ENCODE results near the gene TAX1BP1. TPM values are rescaled to one million over a fixed set of nuclear protein-coding genes. Genes with fewer than 3 reads are reported as not detected.

TAX1BP1 gene
- polyA plus RNA-seq, 1 donor from 2014 or later, result 90.2 TPM

- Mint-ChIP-seq H3K4me3 (no peak overlapping the region), H3K4me1 (peaks cover 8 to 25% (median 18%) of the 10 kb centered on the region in 3 donors), H3K27me3 (no peaks in the 10 kb centered on the region), H3K36me3 (peaks cover 2% of the 10 kb centered on the region), H3K9me3 (no peaks in the 10 kb centered on the region), H3K27ac (no peak overlapping the region)
Measured at GRCh38 chr7:27750316-27750715, 10.4 kb downstream of the TAX1BP1 start.

- H3K4me3 Mint-ChIP-seq, result no peak overlapping the region
- H3K4me1 Mint-ChIP-seq, result peaks cover 8 to 21% (median 13%) of the 10 kb centered on the region in 3 donors
- no peaks in the 10 kb centered on the region for H3K27me3 Mint-ChIP-seq
- no peak overlapping the region for H3K27ac Mint-ChIP-seq
- no peaks in the 10 kb centered on the region for H3K9me3 Mint-ChIP-seq
- H3K36me3 Mint-ChIP-seq, result peaks cover 2% of the 10 kb centered on the region
Measured at GRCh38 chr7:27751888-27752660, 12.1 kb downstream of the TAX1BP1 start.

DNA sequence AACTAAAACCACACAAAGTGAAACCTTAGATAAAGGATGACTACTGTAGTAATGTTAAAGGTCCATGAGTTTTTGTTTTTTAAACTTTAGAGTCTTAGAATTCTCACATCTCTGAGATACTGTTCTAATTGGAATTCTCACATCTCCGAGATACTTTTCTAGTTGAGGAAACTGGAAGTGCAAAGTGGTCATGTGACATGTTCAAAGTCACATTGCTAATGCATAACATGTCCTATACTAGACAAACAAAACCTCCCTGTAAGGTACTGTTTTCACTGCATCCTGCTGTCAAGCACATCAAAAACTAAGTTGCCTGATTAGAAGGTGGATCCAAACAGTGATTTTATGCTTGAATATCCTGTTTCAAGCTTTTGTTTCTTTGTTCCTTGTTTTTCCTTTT lies 13.9 kb downstream of the TAX1BP1 start:
- H3K4me1 Mint-ChIP-seq, result peaks cover 4 to 15% (median 9%) of the 10 kb centered on the region in 3 donors
- no peaks in the 10 kb centered on the region for H3K9me3 Mint-ChIP-seq
- no peak overlapping the region for H3K27ac Mint-ChIP-seq
- peaks cover 4% of the 10 kb centered on the region for H3K36me3 Mint-ChIP-seq
- H3K27me3 Mint-ChIP-seq, result no peaks in the 10 kb centered on the region
- no peak overlapping the region for H3K4me3 Mint-ChIP-seq

DNA sequence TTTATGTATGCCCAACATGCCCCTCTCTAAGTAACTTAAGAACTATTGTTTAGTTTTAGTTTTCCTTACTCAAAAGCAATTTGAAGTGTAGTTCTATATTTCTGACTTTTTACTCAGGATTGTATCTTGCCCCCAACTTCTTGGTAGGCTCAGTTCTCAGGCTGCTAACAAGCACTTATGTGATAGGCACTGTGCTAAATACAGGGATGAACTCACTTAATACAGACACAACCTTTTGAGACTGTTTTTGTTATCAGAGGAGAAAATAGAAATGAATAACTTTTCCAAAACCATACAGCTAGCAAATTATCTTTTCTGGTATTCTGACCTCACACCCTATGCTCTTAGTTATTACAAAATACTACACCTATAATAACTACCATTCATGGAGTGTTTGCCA lies 16.3 kb downstream of the TAX1BP1 start:
- peaks cover 0 to 1% (median 0%) of the 10 kb centered on the region in 3 donors for H3K9me3 Mint-ChIP-seq
- H3K27ac Mint-ChIP-seq, result no peak overlapping the region
- H3K36me3 Mint-ChIP-seq, result peaks cover 7% of the 10 kb centered on the region
- H3K27me3 Mint-ChIP-seq, result no peaks in the 10 kb centered on the region
- H3K4me3 Mint-ChIP-seq, result no peak overlapping the region
- peaks cover 4 to 17% (median 9%) of the 10 kb centered on the region in 3 donors for H3K4me1 Mint-ChIP-seq

DNA sequence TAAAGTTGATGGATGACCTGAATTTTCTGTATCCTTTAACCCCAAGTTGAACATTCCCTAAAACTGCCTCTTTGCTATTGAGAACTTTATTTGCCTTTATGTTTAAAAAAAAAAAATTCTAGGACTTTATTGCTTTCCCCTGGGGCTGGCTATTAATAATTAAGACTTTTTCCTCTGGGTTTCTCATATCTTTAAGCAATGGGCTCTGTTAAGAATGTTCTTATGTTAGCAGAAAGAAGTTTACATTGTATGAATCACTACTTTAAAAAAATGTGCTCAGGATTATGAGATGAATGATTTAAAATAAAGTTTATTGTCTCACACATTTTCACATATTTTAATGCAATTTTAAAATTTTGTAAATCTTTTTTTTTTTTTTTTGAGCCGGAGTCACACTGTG lies 19.5 kb downstream of the TAX1BP1 start:
- peaks cover 0 to 5% (median 0%) of the 10 kb centered on the region in 3 donors for H3K9me3 Mint-ChIP-seq
- H3K36me3 Mint-ChIP-seq, result peaks cover 13% of the 10 kb centered on the region
- no peak overlapping the region for H3K27ac Mint-ChIP-seq
- no peaks in the 10 kb centered on the region for H3K27me3 Mint-ChIP-seq
- H3K4me3 Mint-ChIP-seq, result no peak overlapping the region
- peaks cover 3 to 10% (median 9%) of the 10 kb centered on the region in 3 donors for H3K4me1 Mint-ChIP-seq

DNA sequence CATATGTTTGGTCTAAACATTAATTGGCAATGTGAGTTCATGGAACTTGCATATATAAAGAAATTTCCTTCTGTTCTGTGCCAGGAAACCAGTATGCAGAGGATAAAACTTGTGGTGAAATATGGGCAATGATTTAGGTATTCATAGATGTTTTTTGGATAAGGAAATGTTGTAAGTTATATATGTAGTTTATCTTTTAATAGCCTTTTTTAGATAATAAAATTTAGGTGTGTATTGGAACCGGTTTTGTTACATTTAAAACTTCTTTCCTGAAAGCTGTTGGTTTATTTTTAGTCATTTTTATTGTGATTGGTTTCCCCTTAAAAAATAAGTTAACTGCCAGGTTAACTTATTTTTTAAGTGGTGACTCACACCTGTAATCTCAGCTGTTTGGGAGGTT lies 22.1 kb downstream of the TAX1BP1 start:
- Mint-ChIP-seq H3K4me3 (no peak overlapping the region), H3K4me1 (peaks cover 3 to 12% (median 4%) of the 10 kb centered on the region in 3 donors), H3K9me3 (peaks cover 0 to 5% (median 0%) of the 10 kb centered on the region in 3 donors), H3K27ac (no peak overlapping the region), H3K27me3 (no peaks in the 10 kb centered on the region), H3K36me3 (peaks cover 11% of the 10 kb centered on the region)

DNA sequence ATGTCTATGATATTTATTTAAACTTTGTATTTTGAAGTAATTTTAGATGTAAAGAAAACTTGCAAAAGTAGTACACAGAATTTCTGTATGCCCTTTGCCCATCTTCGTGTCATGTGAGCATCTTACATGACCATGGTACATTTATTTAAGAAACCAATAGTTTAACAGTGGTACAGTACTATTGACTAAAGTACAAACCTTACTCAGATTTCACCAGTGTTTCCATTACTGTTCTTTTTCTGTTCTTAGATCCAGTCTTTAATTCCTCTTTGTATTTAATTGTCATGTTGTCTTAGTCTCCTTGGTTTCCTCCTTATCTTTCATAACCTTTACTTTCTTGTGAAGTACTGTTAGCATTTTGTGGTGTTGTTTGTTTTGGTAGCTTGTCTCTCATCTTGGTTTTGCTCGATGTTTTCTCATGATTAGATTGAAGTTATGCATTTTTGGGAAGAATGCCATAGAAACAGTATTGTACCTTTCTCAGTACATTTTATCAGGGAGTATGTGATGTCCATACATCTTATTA lies 24.1 kb downstream of the TAX1BP1 start:
- H3K27ac Mint-ChIP-seq, result peak overlapping the region in 1 of 3 donors; percentile 9
- no peaks in the 10 kb centered on the region for H3K27me3 Mint-ChIP-seq
- H3K4me3 Mint-ChIP-seq, result no peak overlapping the region
- H3K9me3 Mint-ChIP-seq, result peaks cover 0 to 5% (median 0%) of the 10 kb centered on the region in 3 donors
- H3K36me3 Mint-ChIP-seq, result peaks cover 9% of the 10 kb centered on the region
- H3K4me1 Mint-ChIP-seq, result peaks cover 2 to 10% (median 4%) of the 10 kb centered on the region in 3 donors

DNA sequence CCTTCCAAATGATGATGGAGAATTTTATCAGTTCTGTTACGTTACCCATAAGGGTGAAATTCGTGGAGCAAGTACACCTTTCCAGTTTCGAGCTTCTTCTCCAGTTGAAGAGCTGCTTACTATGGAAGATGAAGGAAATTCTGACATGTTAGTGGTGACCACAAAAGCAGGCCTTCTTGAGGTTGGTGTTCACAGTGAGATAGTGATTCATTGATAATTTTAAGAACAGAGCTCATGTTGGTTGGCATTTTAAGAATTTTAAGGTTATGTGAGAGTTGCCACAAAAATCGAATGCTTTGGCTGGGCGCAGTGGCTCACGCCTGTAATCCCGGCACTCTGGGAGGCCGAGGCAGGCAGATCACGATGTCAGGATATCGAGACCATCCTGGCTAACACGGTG lies 25.9 kb downstream of the TAX1BP1 start:
- H3K36me3 Mint-ChIP-seq, result peaks cover 9% of the 10 kb centered on the region
- H3K27ac Mint-ChIP-seq, result no peak overlapping the region
- peak overlapping the region in 1 of 4 donors; percentile 58 for H3K4me3 Mint-ChIP-seq
- H3K27me3 Mint-ChIP-seq, result no peaks in the 10 kb centered on the region
- peaks cover 0 to 5% (median 0%) of the 10 kb centered on the region in 3 donors for H3K9me3 Mint-ChIP-seq
- peaks cover 4 to 10% (median 4%) of the 10 kb centered on the region in 3 donors for H3K4me1 Mint-ChIP-seq

GRCh38 chr7:27767374-27767773 lies 27.4 kb downstream of the TAX1BP1 start:
- H3K4me1 Mint-ChIP-seq, result peaks cover 0 to 4% (median 4%) of the 10 kb centered on the region in 3 donors
- no peaks in the 10 kb centered on the region for H3K9me3 Mint-ChIP-seq
- H3K4me3 Mint-ChIP-seq, result no peak overlapping the region
- H3K27ac Mint-ChIP-seq, result no peak overlapping the region
- H3K27me3 Mint-ChIP-seq, result no peaks in the 10 kb centered on the region
- H3K36me3 Mint-ChIP-seq, result peaks cover 1% of the 10 kb centered on the region

DNA sequence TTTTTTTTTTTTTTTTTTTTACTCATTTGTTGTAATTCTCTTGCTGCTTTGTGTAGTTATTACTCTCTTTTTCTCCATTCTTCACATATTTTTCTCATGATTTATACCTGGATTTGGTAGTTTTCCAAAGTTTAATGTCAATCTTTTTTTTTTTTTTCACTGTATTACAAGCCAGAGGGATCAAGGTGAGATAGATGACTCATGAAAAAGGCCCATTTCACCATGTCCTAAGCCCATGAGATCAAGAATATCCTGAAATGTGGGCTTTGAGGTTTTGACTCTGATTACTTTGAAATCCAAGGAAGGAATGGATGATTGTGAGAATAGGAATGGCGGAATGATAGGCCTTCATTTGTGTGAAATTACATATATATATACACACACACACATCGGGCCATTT lies 31.1 kb downstream of the TAX1BP1 start:
- H3K4me1 Mint-ChIP-seq, result peaks cover 0 to 5% (median 2%) of the 10 kb centered on the region in 3 donors

DNA sequence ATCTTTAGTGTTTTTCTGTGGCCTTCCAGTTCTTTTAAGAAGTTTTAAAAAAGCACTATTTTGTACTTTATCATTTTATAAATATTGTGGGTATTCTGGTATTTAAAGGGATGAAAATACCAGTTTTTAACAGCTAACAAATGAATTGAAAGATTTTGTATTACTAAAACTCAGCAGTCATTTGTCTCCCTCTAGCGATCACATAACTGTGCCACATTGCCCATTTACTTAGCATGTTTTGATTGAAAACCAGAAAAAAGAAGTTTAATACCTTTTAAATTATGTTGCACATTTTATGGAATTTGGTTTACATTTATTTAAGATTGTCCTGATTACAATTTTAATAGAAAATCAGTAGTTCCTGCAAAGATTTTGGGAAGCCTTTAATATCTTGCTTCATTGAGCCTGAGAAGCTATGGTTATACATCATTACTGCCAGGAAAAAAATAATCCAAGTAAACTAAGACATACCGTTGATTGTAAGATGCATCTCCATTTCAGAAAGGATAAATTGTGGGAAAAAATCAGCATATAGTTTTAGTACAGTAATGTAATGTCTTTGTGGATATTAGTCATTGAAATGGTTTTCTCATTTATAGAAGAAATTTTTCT lies 34.9 kb downstream of the TAX1BP1 start:
- Mint-ChIP-seq H3K36me3 (peaks cover 1% of the 10 kb centered on the region), H3K9me3 (no peaks in the 10 kb centered on the region), H3K27ac (no peak overlapping the region), H3K4me1 (peaks cover 0 to 7% (median 0%) of the 10 kb centered on the region in 3 donors), H3K4me3 (no peak overlapping the region), H3K27me3 (no peaks in the 10 kb centered on the region)

More for the DNA sequence above, 31.1 kb downstream of the TAX1BP1 start:
- Mint-ChIP-seq H3K36me3 (peaks cover 1% of the 10 kb centered on the region), H3K27me3 (no peaks in the 10 kb centered on the region), H3K4me3 (no peak overlapping the region), H3K9me3 (no peaks in the 10 kb centered on the region), H3K27ac (no peak overlapping the region)

- H3K27me3 Mint-ChIP-seq, result no peaks in the 10 kb centered on the region
- H3K9me3 Mint-ChIP-seq, result no peaks in the 10 kb centered on the region
- no peak overlapping the region for H3K27ac Mint-ChIP-seq
- H3K4me3 Mint-ChIP-seq, result no peak overlapping the region
- peaks cover 1% of the 10 kb centered on the region for H3K36me3 Mint-ChIP-seq
- peaks cover 0 to 7% (median 0%) of the 10 kb centered on the region in 3 donors for H3K4me1 Mint-ChIP-seq
Measured at GRCh38 chr7:27775782-27776181, 35.8 kb downstream of the TAX1BP1 start.

- H3K4me3 Mint-ChIP-seq, result no peak overlapping the region
Measured at GRCh38 chr7:27777662-27778061, 37.7 kb downstream of the TAX1BP1 start.

GRCh38 chr7:27779873-27780272 lies 39.9 kb downstream of the TAX1BP1 start:
- H3K27me3 Mint-ChIP-seq, result no peaks in the 10 kb centered on the region
- H3K9me3 Mint-ChIP-seq, result no peaks in the 10 kb centered on the region
- H3K4me3 Mint-ChIP-seq, result no peak overlapping the region
- no peak overlapping the region for H3K27ac Mint-ChIP-seq
- H3K4me1 Mint-ChIP-seq, result peaks cover 3 to 11% (median 6%) of the 10 kb centered on the region in 3 donors
- H3K36me3 Mint-ChIP-seq, result no peaks in the 10 kb centered on the region

More at GRCh38 chr7:27777662-27778061, 37.7 kb downstream of the TAX1BP1 start:
- no peaks in the 10 kb centered on the region for H3K9me3 Mint-ChIP-seq
- no peaks in the 10 kb centered on the region for H3K27me3 Mint-ChIP-seq
- H3K36me3 Mint-ChIP-seq, result no peaks in the 10 kb centered on the region
- H3K4me1 Mint-ChIP-seq, result peaks cover 0 to 7% (median 0%) of the 10 kb centered on the region in 3 donors
- no peak overlapping the region for H3K27ac Mint-ChIP-seq

DNA sequence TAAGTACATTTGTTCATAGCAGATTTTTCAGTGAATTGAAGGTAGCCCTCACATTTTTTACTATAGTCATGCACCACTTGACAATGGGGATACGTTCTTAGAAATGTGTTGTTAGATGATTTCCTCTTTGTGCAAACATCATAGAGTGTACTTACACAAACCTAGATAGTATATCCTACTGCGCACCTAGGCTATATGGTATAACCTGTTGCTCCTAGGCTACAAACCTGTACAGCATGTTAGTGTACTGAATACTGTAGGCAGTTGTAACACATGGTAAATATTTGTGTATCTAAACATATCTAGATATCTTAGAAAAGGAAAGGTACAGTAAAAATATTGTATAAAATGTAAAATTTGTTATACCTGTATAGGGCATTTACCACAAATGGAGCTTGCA lies 41.2 kb downstream of the TAX1BP1 start:
- H3K4me3 Mint-ChIP-seq, result no peak overlapping the region
- no peak overlapping the region for H3K27ac Mint-ChIP-seq
- no peaks in the 10 kb centered on the region for H3K36me3 Mint-ChIP-seq
- H3K9me3 Mint-ChIP-seq, result no peaks in the 10 kb centered on the region
- H3K27me3 Mint-ChIP-seq, result no peaks in the 10 kb centered on the region
- H3K4me1 Mint-ChIP-seq, result peaks cover 3 to 8% (median 6%) of the 10 kb centered on the region in 3 donors

Measured in IgD-negative memory B cell (primary cell).